Measurements from ENCODE around the gene TMEM243. TPM values are rescaled to one million over a fixed set of nuclear protein-coding genes. Genes with fewer than 3 reads are reported as not detected.

TMEM243 gene
- total and polyA plus RNA-seq, 2 of the 13 experiments (the other 11 are each of a cell fraction or from before 2014, with no cell fraction given), result 25.1 to 31.2 TPM

- Histone ChIP-seq H3K9ac (ENCODE audit: insufficient read depth, low read depth, low read length) (no peak overlapping the region), H3K27me3 (ENCODE audit: control insufficient read depth in 1 of 2, insufficient read depth in 2 of 2, low read length in 2 of 2) (no peaks in the 10 kb centered on the region), H3K4me2 (ENCODE audit: low read depth, low read length) (no peak overlapping the region), H3K36me3 (replicated peaks in 1 of 2; ENCODE audit: control insufficient read depth in 1 of 2, insufficient read depth in 2 of 2, low read length in 2 of 2) (peaks cover 6 to 32% of the 10 kb centered on the region in 2 experiments), H4K20me1 (ENCODE audit: insufficient read depth, low read length) (no peaks in the 10 kb centered on the region), H3K9me3 (ENCODE audit: low read length) (peaks cover 6% of the 10 kb centered on the region), H2AFZ (ENCODE audit: low read length) (no peak overlapping the region), H3K79me2 (ENCODE audit: insufficient read depth, low read length) (peaks cover 14% of the 10 kb centered on the region), H3K4me1 (ENCODE audit: insufficient read depth, low read length) (peaks cover 17% of the 10 kb centered on the region), H3K27ac (ENCODE audit: extremely low read length, insufficient read depth, low read length) (no peak overlapping the region), H3K4me3 (replicated peaks in 1 of 3; ENCODE audit: insufficient read depth in 1 of 3, low read depth in 2 of 3, low read length in 3 of 3) (no peak overlapping the region)
- in situ Hi-C loops (cut with HindIII; ENCODE audit: extremely low pct_ligation_motif_present, low pct_unique_long_range_greater_than_20kb) (no loop called here), intact Hi-C loops (cut with micrococcal nuclease; ENCODE audit: unreplicated experiment) (no loop called here)
- peak; percentile 25; the same call in 2 of the 3 replicates for ATAC-seq
- POLR2A ChIA-PET, result no interaction called here
- no TSS peak for BruUV-seq (replicated peaks)
- FAIRE-seq, result no peak
- DNase-seq (ENCODE audit: low spot score), result no peak
- TF ChIP-seq SNRNP70 (IDR thresholded peaks at IDR 0.05; ENCODE audit: low read depth, low read length), result no peak
- no peak for TF ChIP-seq ZZZ3 (CRISPR knock-in tag; IDR thresholded peaks at IDR 0.05; ENCODE audit: borderline replicate concordance)
- TF ChIP-seq JUNB (CRISPR knock-in tag; IDR thresholded peaks at IDR 0.05; ENCODE audit: borderline replicate concordance), result no peak
- TF ChIP-seq MED8 (CRISPR knock-in tag; IDR thresholded peaks at IDR 0.05; ENCODE audit: insufficient replicate concordance), result no peak
- no peak for TF ChIP-seq ZSCAN22 (CRISPR knock-in tag; IDR thresholded peaks at IDR 0.05)
- no peak for TF ChIP-seq DR1 (CRISPR knock-in tag; IDR thresholded peaks at IDR 0.05)
- no peak for TF ChIP-seq PHF5A (CRISPR knock-in tag; IDR thresholded peaks at IDR 0.05; ENCODE audit: low read depth, unreplicated experiment)
- TF ChIP-seq CREB1 (IDR thresholded peaks at IDR 0.05), result no peak
- no peak for TF ChIP-seq CREB1 (CRISPR knock-in tag; IDR thresholded peaks at IDR 0.05)
- no peak for TF ChIP-seq ZFAT (CRISPR knock-in tag; conservative IDR thresholded peaks at IDR 0.05)
- TF ChIP-seq ZNF644 (CRISPR knock-in tag; IDR thresholded peaks at IDR 0.05; ENCODE audit: low read depth), result no peak
- TF ChIP-seq GZF1 (CRISPR knock-in tag; IDR thresholded peaks at IDR 0.05), result no peak
- no peak for TF ChIP-seq ZNF746 (CRISPR knock-in tag; IDR thresholded peaks at IDR 0.05)
- no peak for TF ChIP-seq ZNF556 (CRISPR knock-in tag; IDR thresholded peaks at IDR 0.05; ENCODE audit: borderline replicate concordance)
- TF ChIP-seq IRF1 (CRISPR knock-in tag; IDR thresholded peaks at IDR 0.05; ENCODE audit: low read depth), result no peak
- no peak for TF ChIP-seq NCOA1 (CRISPR knock-in tag; IDR thresholded peaks at IDR 0.05)
- CTCF ChIA-PET (ENCODE audit: low intra/inter-chr PET ratio, low total read pairs), result no interaction called here
- 98% methylated on average over 6 of the region's 6 CpGs for WGBS (ENCODE audit: low lambda C conversion rate)
Measured at GRCh38 chr7:87199700-87200450, 19.7 kb downstream of the TMEM243 start.
